ENCODE measurements around the gene SORCS3.

Gene SORCS3

DNA sequence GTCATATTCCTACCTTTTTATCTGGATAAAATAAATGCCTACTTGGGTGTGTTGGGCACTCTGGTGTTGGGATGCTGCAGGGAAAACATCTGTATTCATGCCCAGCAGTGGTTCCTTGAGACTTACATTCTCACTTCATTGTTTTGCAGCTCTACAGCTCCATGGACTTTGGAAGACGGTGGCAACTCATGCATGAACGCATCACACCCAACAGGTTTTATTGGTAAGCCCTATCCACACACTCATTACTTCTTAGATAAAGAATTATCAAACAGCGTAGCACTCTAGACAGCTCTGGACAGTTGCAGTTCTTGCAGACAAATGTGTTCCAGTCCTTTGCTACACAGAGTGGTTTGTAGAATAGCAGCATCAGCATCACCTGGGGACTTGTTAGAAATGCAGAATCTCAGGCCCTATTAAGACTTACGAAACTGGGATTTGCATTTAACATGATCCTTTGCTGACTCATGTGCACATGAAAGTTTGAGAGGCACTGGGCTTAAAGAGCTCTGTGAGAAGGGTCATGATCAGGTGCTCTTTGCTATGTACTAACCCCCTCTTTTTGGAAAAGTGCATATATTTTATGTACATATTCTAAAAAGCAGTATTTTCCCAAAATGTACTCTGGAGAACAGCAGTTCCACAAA, 401.9 kb downstream of the SORCS3 start:
- no peak overlapping the region for H3K4me3 ChIP-seq
- H3K27ac ChIP-seq: no peak overlapping the region

DNA sequence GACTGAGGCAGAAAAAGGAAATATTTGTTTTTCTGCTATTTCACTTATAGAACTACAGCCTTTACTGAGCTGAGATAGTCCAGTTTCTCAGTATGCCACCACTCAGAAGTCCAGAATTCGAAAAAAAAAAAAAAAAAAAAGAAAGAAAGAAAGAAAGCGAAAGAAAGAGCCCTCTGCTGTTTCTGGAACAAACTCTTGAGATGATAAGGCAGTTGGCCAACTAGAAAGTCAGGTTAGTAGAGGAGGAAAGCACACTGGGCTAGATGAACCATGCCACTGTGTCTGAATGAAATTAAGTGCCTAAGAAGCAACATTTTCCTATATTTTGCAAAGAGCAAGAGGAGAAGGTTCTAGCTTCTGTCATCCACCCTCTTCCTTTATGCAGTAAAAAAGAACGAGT, 403.8 kb downstream of the SORCS3 start:
- H3K27ac ChIP-seq: no peak overlapping the region
- no peak overlapping the region for H3K4me3 ChIP-seq

DNA sequence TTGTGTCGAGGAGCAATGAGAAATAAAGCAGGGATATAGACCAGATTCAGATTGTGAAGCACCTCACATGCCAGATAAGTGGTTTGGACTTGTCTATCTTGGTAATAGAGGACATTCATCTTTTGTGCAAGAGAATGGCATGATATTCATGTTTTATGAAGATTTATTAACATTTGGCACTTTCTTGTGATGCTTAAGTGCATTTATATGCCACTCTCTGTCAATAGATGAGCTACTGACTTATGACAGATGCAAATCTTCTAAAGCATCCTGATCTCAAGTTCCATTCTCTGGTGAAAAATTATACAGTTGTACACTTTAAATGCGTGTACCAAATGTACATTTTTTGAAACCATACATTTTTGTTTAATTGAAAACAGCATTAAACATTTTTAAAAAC, 415.3 kb downstream of the SORCS3 start:
- H3K4me3 ChIP-seq: no peak overlapping the region
- no peak overlapping the region for H3K27ac ChIP-seq

DNA sequence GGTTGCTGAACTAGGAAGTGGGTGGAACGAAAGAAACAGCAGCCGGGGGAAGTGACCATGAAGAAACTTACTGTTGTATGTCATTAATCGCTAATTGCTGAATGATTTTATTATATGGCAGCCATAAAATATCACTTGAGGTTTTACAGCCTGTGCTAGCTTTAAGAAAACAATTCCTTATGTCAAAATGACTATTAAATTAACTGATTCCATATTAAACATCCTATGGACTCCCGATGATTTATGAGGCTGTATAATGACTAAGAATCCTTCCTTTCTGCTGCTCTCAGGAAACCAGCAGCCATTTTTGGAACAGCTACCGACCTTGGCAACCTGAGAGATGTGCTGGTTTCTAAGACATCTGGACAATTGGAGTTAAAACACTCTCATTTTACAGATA, 421.9 kb downstream of the SORCS3 start:
- no peak overlapping the region for H3K4me3 ChIP-seq
- H3K27ac ChIP-seq: no peak overlapping the region

DNA sequence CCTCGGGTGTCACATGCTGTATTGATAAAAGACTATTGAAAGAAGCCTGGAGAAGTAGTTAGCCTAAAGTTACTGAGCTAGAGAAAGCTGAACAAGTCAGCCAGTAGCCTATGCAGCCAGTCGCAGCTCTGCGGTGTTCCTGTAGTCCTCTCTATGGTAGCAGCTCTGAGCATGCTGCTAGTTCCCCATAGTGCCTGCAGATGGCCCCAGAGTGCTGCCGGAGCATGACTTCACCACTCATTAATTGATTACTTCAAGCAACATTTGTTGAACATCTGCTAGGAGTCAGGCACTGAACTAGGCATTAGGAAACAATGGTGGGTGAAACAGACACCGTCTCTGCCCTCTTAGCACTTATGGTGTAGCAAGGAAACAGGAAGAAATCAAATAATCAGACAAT, 422.7 kb downstream of the SORCS3 start:
- Histone ChIP-seq H3K27ac (no peak overlapping the region), H3K4me3 (no peak overlapping the region)

DNA sequence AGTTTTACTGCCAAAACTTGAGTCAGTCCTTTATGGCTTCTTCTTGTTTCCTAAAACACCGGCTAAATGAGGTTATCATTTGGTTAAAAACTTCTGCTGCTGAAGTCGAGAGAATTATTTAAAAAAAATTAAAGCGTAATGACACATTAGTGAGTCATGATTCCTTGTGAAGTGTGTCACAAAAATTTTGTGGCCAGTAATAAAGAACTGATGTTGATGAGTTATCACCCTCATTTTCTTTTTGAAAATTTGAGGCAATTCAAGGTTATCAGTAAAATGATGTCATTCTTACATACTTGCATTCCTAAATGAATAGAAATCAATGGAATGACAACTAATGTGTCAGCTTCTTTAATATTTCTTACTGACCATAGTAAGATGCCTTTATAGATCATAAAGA, 427.4 kb downstream of the SORCS3 start:
- H3K4me3 ChIP-seq: no peak overlapping the region
- H3K27ac ChIP-seq: no peak overlapping the region

DNA sequence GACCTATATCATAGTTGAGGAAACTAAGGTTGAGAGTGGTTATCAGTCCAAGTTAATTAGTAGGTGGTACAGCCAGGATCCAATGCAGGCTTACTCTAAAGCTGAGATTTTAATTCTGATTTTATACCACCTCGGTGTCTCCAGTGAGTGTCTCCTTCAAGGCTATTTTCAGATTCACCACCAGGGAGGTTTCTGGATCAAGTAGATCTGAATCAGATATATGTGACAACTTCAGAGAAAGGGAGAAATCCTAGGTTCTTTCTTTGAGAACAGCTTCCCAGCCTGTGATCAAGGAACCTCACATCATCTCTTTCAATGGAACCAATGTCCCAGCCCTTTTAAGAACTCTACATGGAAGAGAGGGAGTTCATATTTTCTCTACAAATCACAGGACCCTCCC, 429.2 kb downstream of the SORCS3 start:
- Histone ChIP-seq H3K27ac (no peak overlapping the region), H3K4me3 (no peak overlapping the region)

DNA sequence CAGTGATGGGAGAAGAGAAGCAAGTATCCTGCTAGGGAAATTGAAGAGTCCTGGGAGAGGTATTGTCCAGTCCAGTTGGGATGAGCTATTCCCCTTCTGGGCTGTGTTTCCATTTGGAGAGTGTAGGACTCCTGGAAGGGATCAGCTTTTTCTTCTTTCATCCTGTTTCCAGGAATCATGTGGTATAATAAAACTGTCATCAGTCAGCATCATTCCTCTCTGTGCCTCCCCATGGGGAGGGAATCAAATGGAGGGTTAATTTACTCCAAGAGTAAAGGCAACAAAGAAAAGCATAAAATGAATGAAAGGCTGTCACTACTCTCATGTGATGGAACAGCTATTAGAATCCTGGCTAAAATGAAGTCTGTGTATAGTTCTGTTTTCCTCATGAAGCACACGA, 429.9 kb downstream of the SORCS3 start:
- Histone ChIP-seq H3K4me3 (no peak overlapping the region), H3K27ac (no peak overlapping the region)

DNA sequence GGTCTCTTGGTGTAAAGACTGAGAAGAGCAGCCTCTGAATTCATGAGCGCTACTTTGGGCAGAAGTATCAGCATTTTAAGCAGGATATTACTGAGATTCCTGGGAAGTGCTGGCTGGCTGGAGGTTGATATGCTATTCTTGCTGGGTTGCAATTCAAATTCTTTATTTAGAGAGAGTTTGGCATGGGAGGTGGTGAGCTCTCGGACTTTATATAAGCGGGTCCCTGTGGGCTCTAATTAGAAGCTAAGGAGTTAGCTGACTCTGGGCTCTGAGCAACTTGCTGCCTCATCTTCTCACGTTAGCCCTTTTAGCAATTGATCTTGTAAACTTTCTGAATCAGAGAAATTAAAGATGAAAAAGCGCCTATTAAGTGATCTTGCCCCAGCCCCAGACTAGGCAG, 430.9 kb downstream of the SORCS3 start:
- Histone ChIP-seq H3K27ac (no peak overlapping the region), H3K4me3 (no peak overlapping the region)

DNA sequence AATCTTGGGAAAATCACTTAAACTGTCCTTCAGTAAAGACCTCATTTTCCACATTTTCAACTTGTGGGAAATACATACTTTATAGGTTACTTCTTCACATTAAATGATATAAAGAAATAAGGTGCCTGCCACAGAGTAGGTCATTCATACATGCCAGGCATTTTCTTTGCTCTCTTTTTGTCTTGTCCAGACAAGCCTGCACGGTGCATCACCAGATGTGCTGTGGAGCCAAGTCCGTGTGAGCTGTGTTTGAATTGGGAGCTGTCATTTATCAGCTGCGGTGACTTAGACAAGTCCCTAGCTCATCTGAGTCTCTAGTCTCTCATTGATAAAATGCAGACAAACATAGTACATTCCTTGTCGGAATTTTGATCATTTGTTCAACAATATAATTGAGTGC, 432.9 kb downstream of the SORCS3 start:
- Histone ChIP-seq H3K4me3 (no peak overlapping the region), H3K27ac (no peak overlapping the region)

DNA sequence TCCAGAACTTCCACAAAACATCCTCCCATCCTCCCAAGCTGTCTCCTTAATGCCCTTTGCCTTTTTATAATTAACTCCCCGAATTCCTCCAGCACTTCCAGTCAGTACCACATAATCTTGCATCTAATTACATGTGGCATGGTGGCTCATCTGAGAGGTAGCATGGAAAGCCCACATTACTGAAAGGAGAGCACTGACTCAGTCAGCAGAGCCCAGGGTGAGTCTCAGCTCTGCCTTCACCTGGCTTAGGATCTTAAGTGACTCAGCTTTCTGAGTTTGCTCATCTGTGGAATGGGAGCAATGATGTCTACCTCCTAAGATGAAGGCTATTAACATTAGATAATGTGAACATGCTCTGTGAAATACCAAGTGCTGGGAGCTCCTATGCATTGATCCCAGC, 433.9 kb downstream of the SORCS3 start:
- H3K27ac ChIP-seq: no peak overlapping the region
- no peak overlapping the region for H3K4me3 ChIP-seq

DNA sequence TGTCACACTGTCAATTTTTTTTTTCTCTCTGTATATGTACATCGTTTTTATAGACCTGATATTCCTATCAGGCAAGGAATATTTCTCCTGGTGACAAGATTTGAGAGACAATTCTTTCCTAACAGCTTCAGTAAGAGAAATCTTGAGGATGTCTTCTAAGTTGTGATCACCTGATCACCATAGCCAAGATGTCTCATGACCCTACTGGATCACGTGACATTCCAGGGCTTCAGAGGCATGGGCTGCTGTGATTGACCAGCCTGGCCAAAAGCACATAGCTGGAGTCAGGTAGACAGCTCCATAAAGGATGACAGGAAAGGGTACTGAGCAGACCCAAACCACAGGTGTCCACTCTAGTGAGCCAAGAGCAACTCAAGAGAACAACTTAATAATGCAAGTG, 444.9 kb downstream of the SORCS3 start:
- no peak overlapping the region for H3K4me3 ChIP-seq
- H3K27ac ChIP-seq: no peak overlapping the region

DNA sequence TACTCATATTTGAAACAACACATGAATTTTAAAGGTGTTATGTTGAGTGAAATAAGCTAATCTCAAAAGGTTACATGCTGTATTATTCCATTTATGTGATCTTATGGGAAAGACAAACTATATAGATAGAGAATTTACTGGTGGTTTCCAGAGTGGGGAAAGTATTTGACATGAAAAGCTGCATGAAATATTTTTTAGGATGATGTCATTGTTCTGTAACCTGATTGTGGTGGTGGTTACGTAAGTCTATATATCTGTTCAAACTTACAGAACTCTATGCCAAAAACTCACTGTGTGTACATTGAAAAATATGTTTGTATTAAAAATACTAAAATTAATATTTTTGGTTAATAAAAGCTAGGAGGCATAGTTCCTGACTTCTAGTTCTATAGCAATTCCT, 453.0 kb downstream of the SORCS3 start:
- Histone ChIP-seq H3K4me3 (no peak overlapping the region), H3K27ac (no peak overlapping the region)

DNA sequence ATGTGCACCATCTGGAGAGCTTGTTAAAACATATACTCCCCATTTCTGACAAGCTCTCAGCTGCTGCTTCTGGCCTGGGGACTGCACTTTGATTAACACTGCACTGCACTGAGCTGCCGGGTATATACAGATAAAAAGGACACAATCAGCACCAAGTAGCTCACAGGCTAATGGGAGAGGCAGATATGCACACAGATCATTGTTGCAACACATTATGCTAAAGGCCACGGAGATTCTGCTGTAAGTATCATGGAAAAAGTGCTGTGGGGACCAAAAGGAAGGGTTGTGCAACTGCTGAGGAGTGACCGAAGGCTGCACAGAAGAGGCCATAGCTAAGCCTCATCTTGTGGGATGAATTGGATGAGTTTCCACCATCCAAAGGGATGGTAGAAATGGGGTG, 455.2 kb downstream of the SORCS3 start:
- H3K4me3 ChIP-seq: no peak overlapping the region
- H3K27ac ChIP-seq: no peak overlapping the region

DNA sequence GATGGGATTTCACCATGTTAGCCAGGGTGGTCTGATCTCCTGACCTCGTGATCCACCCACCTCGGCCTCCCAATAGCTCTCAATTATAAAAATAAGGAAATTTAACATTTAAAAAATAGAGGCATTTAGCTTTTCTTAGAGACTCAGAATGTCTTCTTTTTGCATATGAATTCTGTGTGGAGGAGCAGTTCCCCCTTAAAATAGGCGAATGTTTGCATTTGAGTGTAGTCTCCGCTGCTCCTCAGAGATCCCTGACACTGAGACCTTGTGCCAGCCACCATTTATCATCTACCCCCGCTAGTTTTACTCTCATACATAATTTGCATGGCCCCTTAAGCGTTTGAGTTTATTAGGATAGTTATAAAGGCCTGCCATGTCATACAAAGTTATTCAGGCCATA, 461.9 kb downstream of the SORCS3 start:
- Histone ChIP-seq H3K27ac (no peak overlapping the region), H3K4me3 (no peak overlapping the region)

DNA sequence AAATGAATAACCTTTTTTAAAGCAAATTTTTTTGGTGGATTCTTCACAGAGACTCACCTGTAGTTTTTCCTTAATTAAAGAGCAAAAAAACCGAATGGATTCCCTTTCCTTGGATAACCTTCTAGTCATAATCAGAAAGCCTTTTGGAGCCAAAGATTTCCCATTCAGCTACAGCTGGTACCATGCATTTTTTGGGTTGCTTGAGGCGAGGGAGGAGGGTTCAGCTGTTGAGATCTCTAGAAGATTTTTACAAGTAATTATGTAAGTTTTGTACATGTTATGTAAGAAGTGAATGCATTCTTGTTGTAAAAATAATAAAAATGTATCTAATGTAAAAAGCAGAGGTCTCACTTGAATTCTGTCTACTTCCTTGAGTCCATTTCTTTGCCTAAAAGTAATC, 463.2 kb downstream of the SORCS3 start:
- H3K4me3 ChIP-seq: no peak overlapping the region
- H3K27ac ChIP-seq: no peak overlapping the region

DNA sequence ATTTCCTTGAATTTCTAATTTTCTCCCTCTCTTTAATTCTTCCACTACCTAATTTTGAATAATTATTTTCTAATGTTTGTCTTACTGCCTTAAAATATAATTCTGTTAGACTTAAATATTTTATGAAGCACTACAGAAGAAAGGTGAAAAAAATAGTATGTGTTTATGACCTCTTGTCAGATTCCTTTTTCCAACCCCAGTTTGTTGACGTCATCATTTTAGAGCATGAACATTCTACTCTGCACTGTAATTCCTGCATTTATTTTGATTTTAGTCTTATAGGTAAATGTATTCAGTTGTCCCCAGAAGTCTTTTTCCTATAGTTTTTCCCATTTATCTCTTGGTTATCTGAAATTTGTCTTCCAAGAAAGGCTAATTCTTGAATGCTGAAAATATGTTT, 468.1 kb downstream of the SORCS3 start:
- Histone ChIP-seq H3K4me3 (no peak overlapping the region), H3K27ac (no peak overlapping the region)

DNA sequence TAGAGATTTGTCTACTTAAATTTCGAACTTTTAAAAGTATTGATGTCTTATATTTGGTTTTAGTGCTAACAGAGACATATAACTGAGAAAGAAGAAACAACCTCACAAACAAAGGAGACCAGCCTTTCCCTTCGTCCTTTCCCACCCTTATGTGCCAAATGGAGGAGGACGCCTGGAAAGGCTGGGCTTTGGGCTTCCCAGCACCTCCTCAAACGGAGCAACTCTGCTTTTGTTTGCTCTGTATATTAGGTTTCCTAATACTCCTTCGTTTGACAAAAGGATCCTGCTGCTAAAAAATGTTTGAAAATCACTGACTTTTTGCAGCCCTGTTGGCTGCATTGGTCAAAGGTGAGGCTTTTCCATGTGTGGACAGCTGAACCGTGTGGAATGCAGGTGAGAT, 471.8 kb downstream of the SORCS3 start:
- H3K27ac ChIP-seq: no peak overlapping the region
- no peak overlapping the region for H3K4me3 ChIP-seq

DNA sequence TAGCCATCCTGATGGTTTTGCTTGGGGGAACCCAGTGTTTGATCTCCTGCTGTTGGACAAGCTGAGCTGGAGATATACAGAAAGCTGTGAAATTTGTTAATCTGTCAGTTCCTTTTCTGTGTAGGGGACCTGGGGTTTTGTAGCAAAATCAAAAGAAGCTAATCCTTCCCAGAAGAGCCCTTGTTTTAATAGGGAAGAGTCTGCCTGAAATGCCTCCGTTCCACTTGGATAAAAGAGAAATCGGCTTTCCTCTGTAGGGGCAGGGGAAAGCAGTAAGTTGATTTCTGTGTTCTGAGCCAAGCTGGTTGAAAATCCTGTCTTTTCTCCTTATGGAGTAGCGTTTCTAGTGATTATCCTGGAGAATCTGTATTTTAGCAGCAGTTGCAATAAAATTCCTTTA, 472.6 kb downstream of the SORCS3 start:
- Histone ChIP-seq H3K27ac (no peak overlapping the region), H3K4me3 (no peak overlapping the region)

DNA sequence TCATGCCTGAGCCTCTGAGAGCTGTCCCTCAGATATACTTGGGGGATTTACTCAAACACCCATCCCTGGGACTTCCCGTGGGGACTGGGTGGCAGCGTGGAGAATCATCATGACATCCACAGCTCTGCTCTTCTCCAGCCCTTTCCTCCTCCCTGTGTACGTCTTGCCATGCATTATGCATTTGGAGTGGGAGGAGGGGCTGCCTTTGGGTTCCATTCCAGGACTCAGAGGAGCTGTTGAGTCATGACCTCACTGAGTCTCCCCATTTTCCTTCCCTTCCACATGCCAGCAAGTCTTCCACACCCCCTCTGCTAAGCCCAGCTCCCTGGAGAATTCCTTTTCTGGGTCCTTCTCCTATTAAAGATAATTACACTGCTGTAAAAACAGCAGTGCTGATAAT, 480.7 kb downstream of the SORCS3 start:
- no peak overlapping the region for H3K27ac ChIP-seq
- no peak overlapping the region for H3K4me3 ChIP-seq

DNA sequence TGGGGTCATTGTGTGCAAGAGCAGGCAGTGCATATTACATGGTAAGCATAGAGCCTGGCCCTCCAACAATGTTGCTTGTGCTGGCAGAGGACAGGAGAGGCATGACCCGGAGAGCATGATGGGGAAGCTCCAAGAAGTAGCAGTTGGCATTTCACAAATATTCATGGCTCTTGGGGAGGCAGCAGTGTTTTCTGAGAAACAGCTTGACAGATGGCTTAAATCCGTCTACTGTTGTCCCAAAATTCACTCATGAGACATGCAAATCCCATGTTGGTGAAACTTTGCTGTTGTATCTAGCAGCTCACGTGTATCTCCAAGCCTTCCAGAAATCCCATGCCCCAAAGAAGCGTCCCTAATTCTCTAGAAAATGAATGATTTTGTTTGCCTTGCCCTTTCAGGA, 487.0 kb downstream of the SORCS3 start:
- no peak overlapping the region for H3K27ac ChIP-seq
- no peak overlapping the region for H3K4me3 ChIP-seq

DNA sequence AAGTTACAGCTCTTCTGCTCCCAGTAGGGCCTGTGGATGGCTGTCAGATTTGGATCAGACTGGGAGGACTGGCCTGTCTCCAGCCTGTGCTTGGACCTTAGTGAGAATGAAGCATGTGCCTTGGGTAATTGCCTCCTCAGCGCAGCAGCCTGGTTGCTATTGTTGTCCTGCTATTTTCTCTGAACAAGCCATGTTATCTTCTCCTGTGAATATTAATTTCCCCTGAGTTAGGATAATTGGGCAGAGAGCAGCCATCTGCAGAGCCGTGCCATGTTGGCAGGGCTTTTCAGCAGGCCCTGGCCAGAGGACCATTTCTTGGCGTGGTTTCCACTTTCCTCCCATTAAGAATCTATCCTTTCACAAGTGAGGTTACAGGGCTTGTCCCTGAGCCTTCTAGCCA, 497.3 kb downstream of the SORCS3 start:
- H3K27ac ChIP-seq: no peak overlapping the region
- H3K4me3 ChIP-seq: no peak overlapping the region

Data from skin epidermis (tissue), 12 donors.